ENCODE data around the gene MMP1. TPM values are rescaled to one million over a fixed set of nuclear protein-coding genes. Genes with fewer than 3 reads are reported as not detected.

The MMP1 gene
- polyA plus RNA-seq, 1 donor (not counting 4 experiments of a cell fraction or from before 2014, with no cell fraction given), result 81.5 TPM

- Histone ChIP-seq H3K4me3 (ENCODE audit: control insufficient read depth in 2 of 3, extremely low read depth in 1 of 3, insufficient read depth in 2 of 3, low read depth in 1 of 3, low read length in 3 of 3) (no peak overlapping the region), H3K9ac (ENCODE audit: control insufficient read depth, extremely low read depth, insufficient read depth, low read length) (no peak overlapping the region), H3K4me2 (ENCODE audit: control insufficient read depth, extremely low read depth, insufficient read depth, low read depth, low read length) (peak overlapping the region; percentile 31), H3K9me1 (ENCODE audit: control insufficient read depth, extremely low read depth, insufficient read depth, low read length) (no peaks in the 10 kb centered on the region), H3K79me2 (ENCODE audit: control insufficient read depth, insufficient read depth, low read length) (no peaks in the 10 kb centered on the region), H3K4me1 (ENCODE audit: control insufficient read depth, extremely low read depth, insufficient read depth, low read length) (peaks cover 26% of the 10 kb centered on the region), H3K27ac (ENCODE audit: control insufficient read depth, insufficient read depth, low read length) (peak overlapping the region; percentile 92), H2AFZ (ENCODE audit: control insufficient read depth, low read length) (no peak overlapping the region), H3K27me3 (ENCODE audit: control insufficient read depth, extremely low read depth, insufficient read depth, low read length) (no peaks in the 10 kb centered on the region), H4K20me1 (ENCODE audit: control insufficient read depth, extremely low read depth, insufficient read depth, low read length) (no peaks in the 10 kb centered on the region), H3K9me3 (ENCODE audit: control insufficient read depth, low read depth, low read length) (peaks cover 6% of the 10 kb centered on the region), H3K36me3 (ENCODE audit: control insufficient read depth in 2 of 2, extremely low read depth in 1 of 2, insufficient read depth in 2 of 2, low read length in 2 of 2) (no peaks in the 10 kb centered on the region)
- DNase-seq (ENCODE audit: low read depth, low spot score) (no peak), FAIRE-seq (no peak)
- dilution Hi-C loops (cut with MboI; ENCODE audit: extremely low pct_ligation_motif_present, low sequenced_read_pairs), result no loop called here
- TF ChIP-seq EZH2 (IDR thresholded peaks at IDR 0.05; ENCODE audit: low read length), result no peak
- TF ChIP-seq CTCF (optimal IDR thresholded peaks at IDR 0.05 in 1 of 3, IDR thresholded peaks at IDR 0.05 in 1 of 3, conservative IDR thresholded peaks at IDR 0.05 in 1 of 3; ENCODE audit: extremely low read depth in 1 of 3, insufficient read depth in 2 of 3, low read length in 3 of 3), result no peak
Measured at GRCh38 chr11:102784380-102784779, 13.6 kb downstream of the MMP1 start.

- Histone ChIP-seq H3K9me3 (ENCODE audit: control insufficient read depth, low read depth, low read length) (peaks cover 6% of the 10 kb centered on the region), H3K36me3 (ENCODE audit: control insufficient read depth in 2 of 2, extremely low read depth in 1 of 2, insufficient read depth in 2 of 2, low read length in 2 of 2) (no peaks in the 10 kb centered on the region), H3K4me3 (ENCODE audit: control insufficient read depth in 2 of 3, extremely low read depth in 1 of 3, insufficient read depth in 2 of 3, low read depth in 1 of 3, low read length in 3 of 3) (no peak overlapping the region), H3K27ac (ENCODE audit: control insufficient read depth, insufficient read depth, low read length) (peak overlapping the region; percentile 92), H3K9ac (ENCODE audit: control insufficient read depth, extremely low read depth, insufficient read depth, low read length) (peak overlapping the region; percentile 49), H3K4me2 (ENCODE audit: control insufficient read depth, extremely low read depth, insufficient read depth, low read depth, low read length) (peak overlapping the region; percentile 54), H3K4me1 (ENCODE audit: control insufficient read depth, extremely low read depth, insufficient read depth, low read length) (peaks cover 26% of the 10 kb centered on the region), H2AFZ (ENCODE audit: control insufficient read depth, low read length) (no peak overlapping the region), H4K20me1 (ENCODE audit: control insufficient read depth, extremely low read depth, insufficient read depth, low read length) (no peaks in the 10 kb centered on the region), H3K9me1 (ENCODE audit: control insufficient read depth, extremely low read depth, insufficient read depth, low read length) (no peaks in the 10 kb centered on the region), H3K79me2 (ENCODE audit: control insufficient read depth, insufficient read depth, low read length) (no peaks in the 10 kb centered on the region), H3K27me3 (ENCODE audit: control insufficient read depth, extremely low read depth, insufficient read depth, low read length) (no peaks in the 10 kb centered on the region)
- dilution Hi-C loops (cut with MboI; ENCODE audit: extremely low pct_ligation_motif_present, low sequenced_read_pairs), result no loop called here
- FAIRE-seq (peak; percentile 90), DNase-seq (ENCODE audit: low read depth, low spot score) (no peak)
- TF ChIP-seq CTCF (optimal IDR thresholded peaks at IDR 0.05 in 1 of 3, IDR thresholded peaks at IDR 0.05 in 1 of 3, conservative IDR thresholded peaks at IDR 0.05 in 1 of 3; ENCODE audit: extremely low read depth in 1 of 3, insufficient read depth in 2 of 3, low read length in 3 of 3), result no peak
- TF ChIP-seq EZH2 (IDR thresholded peaks at IDR 0.05; ENCODE audit: low read length), result no peak
Measured at GRCh38 chr11:102783720-102784119, 14.2 kb downstream of the MMP1 start.

Measured in keratinocyte (primary cell).